Fibroblast of lung (primary cell): ENCODE data around the gene TESK1.

ENCODE experiments used
- EZH2 ChIP-seq: IDR thresholded peaks from 2 replicates; pipeline ENCODE4 v1.5.1; 2012; ENCODE audit warnings: low read length, control low read depth, mild to moderate bottlenecking; ENCODE audit errors: missing control alignments
- TF ChIP-seq, protein P1 (sequence below), 2 donors: IDR thresholded peaks in 1 of 2; conservative IDR thresholded peaks in 1 of 2; 1 replicate in 1 of 2; 2 replicates in 1 of 2; pipeline ENCODE4 v1.5.1; 2011 to 2012; ENCODE audit warnings: low read length in 2 of 2, control low read depth in 1 of 2, inconsistent platforms in 1 of 2, low read depth in 1 of 2, mild to moderate bottlenecking in 1 of 2

DNA sequence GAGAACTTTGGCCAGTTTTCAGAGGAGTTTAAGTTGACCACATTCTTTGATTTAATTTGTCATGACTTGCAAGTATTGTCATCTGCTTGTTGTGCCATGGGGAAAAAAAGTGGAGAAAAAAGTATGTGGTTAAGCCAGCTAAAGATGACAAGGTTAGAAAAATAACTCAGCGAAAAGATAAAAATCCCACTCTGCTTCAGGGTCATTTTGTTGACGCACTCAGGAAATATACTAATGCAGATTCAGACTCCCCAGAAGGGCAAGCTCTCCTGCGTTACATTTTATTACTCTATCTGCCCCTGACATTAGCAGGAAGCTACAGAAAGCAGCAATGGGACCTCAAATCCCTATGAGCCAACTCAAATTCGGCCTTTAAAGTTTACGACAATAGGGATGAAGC, 27.6 kb upstream of the TESK1 start:
- TF ChIP-seq, protein P1, sequence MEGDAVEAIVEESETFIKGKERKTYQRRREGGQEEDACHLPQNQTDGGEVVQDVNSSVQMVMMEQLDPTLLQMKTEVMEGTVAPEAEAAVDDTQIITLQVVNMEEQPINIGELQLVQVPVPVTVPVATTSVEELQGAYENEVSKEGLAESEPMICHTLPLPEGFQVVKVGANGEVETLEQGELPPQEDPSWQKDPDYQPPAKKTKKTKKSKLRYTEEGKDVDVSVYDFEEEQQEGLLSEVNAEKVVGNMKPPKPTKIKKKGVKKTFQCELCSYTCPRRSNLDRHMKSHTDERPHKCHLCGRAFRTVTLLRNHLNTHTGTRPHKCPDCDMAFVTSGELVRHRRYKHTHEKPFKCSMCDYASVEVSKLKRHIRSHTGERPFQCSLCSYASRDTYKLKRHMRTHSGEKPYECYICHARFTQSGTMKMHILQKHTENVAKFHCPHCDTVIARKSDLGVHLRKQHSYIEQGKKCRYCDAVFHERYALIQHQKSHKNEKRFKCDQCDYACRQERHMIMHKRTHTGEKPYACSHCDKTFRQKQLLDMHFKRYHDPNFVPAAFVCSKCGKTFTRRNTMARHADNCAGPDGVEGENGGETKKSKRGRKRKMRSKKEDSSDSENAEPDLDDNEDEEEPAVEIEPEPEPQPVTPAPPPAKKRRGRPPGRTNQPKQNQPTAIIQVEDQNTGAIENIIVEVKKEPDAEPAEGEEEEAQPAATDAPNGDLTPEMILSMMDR (conservative IDR thresholded peaks at IDR 0.05 in 1 of 2, IDR thresholded peaks at IDR 0.05 in 1 of 2; ENCODE audit: low read depth in 1 of 2, low read length in 2 of 2) = no peak
- TF ChIP-seq EZH2 = no peak
